Left lung (tissue), 10 donors: ENCODE measurements around the gene HSPA6. TPM values are rescaled to one million over a fixed set of nuclear protein-coding genes. Genes with fewer than 3 reads are reported as not detected.
"Not testable (repeated sequence)": the region's sequence is repeated elsewhere in the genome, so short reads cannot be mapped to it uniquely, and the experiment has no call there.

Experiments
- ATAC-seq: fragments of 200-7000 bp; cut with Tn5 transposase; one replicate; pipeline ENCODE4 v1.9.1; 2020; ENCODE audit warnings: moderate library complexity
- DNase-seq, 4 donors: peaks; one replicate each; pipeline ENCODE4 v3.0.0-alpha.2; 2013 to 2020
- H3K27ac ChIP-seq, 2 donors: fragments of 200-600 bp; sonication (generic) in 1 of 2; one replicate each; pipeline versions ENCODE4 v1.5.0 to v1.8.0; 2020 to 2021
- H3K27me3 ChIP-seq, 2 donors: fragments of 200-600 bp; sonication (generic) in 1 of 2; one replicate each; pipeline versions ENCODE4 v1.5.0 to v1.8.0; 2020 to 2021
- H3K36me3 ChIP-seq, 2 donors: fragments of 200-600 bp; sonication (generic) in 1 of 2; one replicate each; pipeline versions ENCODE4 v1.5.0 to v1.8.0; 2020 to 2021
- H3K4me1 ChIP-seq, 2 donors: fragments of 200-600 bp; one replicate each; pipeline ENCODE4 v1.8.0; 2021
- H3K4me3 ChIP-seq, 2 donors: fragments of 200-600 bp; sonication (generic) in 1 of 2; one replicate each; pipeline versions ENCODE4 v1.5.0 to v1.8.0; 2020 to 2021; ENCODE audit warnings: mild to moderate bottlenecking in 1 of 2
- H3K9me3 ChIP-seq, 2 donors: fragments of 200-600 bp; sonication (generic) in 1 of 2; one replicate each; pipeline versions ENCODE4 v1.5.0 to v1.8.0; 2020 to 2021
- CTCF ChIP-seq, 2 donors: fragments of 200-600 bp; sonication (generic) in 1 of 2; IDR thresholded peaks; one replicate each; pipeline versions ENCODE4 v1.5.0 to v1.8.0; 2021; ENCODE audit warnings: antibody characterized with exemption in 2 of 2
- intact Hi-C, 2 donors: fragments of 100-400 bp; cut with DNase I; formaldehyde crosslinking; loops; one replicate each; pipeline versions ENCODE4 v1.11.2 to v1.14.2; 2022
- polyA plus RNA-seq, 6 donors: library from polyadenylated mRNA; unstranded; fragments of 120-200 nt; gene quantifications; one replicate each; pipeline ENCODE4 v1.2.1, GENCODE V29; 2013; ENCODE audit not compliant: insufficient read length in 6 of 6
- total RNA-seq, 2 donors: library from RNA; stranded (reverse); fragmentation: NEBNext Ultra II Directional; extraction: Animal tissue kit (Norgen Biotek cat#: 25700); gene quantifications; one replicate each; pipeline ENCODE4 v1.2.1, GENCODE V29; 2021
- donor health status: DM: no; HTN: yes; CAD: no.
- donor health status: DM: no; HTN: no; CAD: no.

HSPA6 gene
- total and polyA plus RNA-seq, 8 donors: 0.60 to 18.7 (median 1.2) TPM

DNA sequence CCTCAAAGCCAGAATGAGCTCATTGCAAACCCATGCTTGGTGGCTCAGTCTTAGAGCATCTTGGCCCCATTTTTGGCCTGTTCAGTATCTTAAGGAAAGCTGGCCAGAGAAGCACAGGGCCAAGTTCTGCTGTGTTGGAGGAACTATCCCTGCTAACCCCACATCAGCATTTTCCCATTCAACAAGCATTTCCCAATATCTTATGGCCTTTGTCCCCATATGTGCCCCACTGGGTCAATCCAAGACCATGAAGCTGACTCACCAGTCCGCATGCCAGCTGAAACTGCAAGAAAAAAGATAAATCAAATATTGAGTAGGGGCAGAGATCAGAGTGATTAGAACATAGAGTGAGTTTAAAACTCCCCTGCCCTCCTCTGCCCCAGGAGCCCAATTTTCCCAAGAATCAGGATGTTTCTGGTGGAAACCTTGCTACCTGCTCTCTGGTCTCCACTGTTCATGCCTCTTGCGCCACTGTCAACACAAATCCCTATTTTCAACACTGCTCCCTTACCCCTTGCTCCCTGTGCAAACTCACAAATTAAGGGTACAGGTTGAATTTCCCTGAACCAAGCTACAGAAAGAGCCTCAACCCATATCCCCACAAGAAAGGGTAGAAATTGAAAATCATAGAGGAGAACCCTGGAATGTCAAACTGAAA, 24.5 kb downstream of the HSPA6 start:
- ATAC-seq: peak; percentile 59
- peak overlapping the region in 1 of 2 donors; percentile 64 for H3K27ac ChIP-seq

DNA sequence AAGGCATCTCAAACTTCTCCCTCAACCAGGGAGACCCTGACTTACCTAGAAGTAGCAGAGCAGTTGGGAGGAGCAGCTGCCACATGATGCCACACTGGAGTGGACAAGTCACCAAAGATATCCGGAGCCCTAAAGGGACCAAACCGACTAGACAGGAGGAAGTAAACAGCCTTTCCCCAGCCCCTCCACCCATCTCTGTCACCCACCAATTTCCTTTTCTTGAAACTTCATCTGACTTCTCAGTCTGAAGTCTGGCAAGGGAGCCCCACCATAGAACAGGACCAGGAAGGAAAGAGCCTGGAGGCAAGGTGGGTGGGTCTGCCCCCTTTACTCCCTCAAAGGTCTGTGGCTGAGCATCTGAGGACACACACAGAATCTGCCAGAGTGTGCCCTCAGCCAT, 25.3 kb downstream of the HSPA6 start, which contains the start of gene FCGR3A:
TSS of gene FCGR3A (minus strand) at position 167 of the 400 bp plus-strand sequence. CDS start at position 85, 82 bp downstream.
- peak within 1 kb of the TSS in 1 of 2 donors; percentile 40 for H3K4me3 ChIP-seq
- peak; percentile 52 for ATAC-seq
- H3K27ac ChIP-seq: peak within 1 kb of the TSS; percentile 33 to 64
- H3K4me1 ChIP-seq: peaks cover 0 to 11% of the 10 kb centered on the region in 2 donors
- H3K27me3 ChIP-seq: no peaks in the 10 kb centered on the region
- DNase-seq: no peak
- intact Hi-C loops: no loop called here
- peaks cover 0 to 8% of the 10 kb centered on the region in 2 donors for H3K36me3 ChIP-seq
- H3K9me3 ChIP-seq: no peaks in the 10 kb centered on the region
- no peak for TF ChIP-seq CTCF (IDR thresholded peaks at IDR 0.05)

More for the DNA sequence above, 24.5 kb downstream of the HSPA6 start:
- DNase-seq, intact Hi-C loops, H3K9me3 ChIP-seq, H3K36me3 ChIP-seq, H3K27me3 ChIP-seq: not testable (repeated sequence)
- H3K4me1 ChIP-seq: peaks cover 0 to 13% of the 10 kb centered on the region in 2 donors
- peak overlapping the region in 1 of 2 donors; percentile 40 for H3K4me3 ChIP-seq

GRCh38 chr1:161550942-161551341, 26.6 kb downstream of the HSPA6 start:
- ATAC-seq, H3K36me3 ChIP-seq, H3K4me1 ChIP-seq, H3K9me3 ChIP-seq, H3K4me3 ChIP-seq, H3K27ac ChIP-seq, H3K27me3 ChIP-seq, DNase-seq, intact Hi-C loops: not testable (repeated sequence)

DNA sequence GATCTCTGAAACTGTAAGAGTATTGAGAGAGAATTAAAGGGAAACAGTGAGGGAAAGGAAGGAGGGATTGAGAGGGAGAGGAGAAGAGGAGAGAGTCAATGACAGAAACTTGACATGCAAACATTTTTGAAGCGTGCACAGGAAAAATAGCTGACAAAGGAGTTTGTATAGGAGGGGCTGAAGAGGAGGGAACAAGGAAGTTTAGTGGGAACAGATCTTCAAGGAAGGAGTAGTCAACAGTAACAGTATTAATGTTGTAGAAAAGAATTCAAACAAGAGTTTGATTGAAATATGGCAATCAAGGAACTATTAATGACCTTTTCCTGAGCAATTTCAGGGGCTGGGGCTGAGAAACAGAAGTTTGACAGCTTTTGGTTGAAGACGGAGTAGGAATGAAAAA, 29.3 kb downstream of the HSPA6 start:
- Histone ChIP-seq H3K27ac (peak overlapping the region in 1 of 2 donors; percentile 90), H3K4me1 (peaks cover 0 to 10% of the 10 kb centered on the region in 2 donors)
- DNase-seq, ATAC-seq, intact Hi-C loops, H3K27me3 ChIP-seq, H3K36me3 ChIP-seq, H3K9me3 ChIP-seq, H3K4me3 ChIP-seq: not testable (repeated sequence)

- H3K27me3 ChIP-seq, DNase-seq, intact Hi-C loops, H3K9me3 ChIP-seq, H3K36me3 ChIP-seq, H3K4me3 ChIP-seq: not testable (repeated sequence)
- ATAC-seq: peak; percentile 32
- H3K4me1 ChIP-seq: peaks cover 0 to 10% of the 10 kb centered on the region in 2 donors
- H3K27ac ChIP-seq: peak overlapping the region; percentile 39 to 90
Observed at GRCh38 chr1:161554340-161554739, 30.0 kb downstream of the HSPA6 start.

DNA sequence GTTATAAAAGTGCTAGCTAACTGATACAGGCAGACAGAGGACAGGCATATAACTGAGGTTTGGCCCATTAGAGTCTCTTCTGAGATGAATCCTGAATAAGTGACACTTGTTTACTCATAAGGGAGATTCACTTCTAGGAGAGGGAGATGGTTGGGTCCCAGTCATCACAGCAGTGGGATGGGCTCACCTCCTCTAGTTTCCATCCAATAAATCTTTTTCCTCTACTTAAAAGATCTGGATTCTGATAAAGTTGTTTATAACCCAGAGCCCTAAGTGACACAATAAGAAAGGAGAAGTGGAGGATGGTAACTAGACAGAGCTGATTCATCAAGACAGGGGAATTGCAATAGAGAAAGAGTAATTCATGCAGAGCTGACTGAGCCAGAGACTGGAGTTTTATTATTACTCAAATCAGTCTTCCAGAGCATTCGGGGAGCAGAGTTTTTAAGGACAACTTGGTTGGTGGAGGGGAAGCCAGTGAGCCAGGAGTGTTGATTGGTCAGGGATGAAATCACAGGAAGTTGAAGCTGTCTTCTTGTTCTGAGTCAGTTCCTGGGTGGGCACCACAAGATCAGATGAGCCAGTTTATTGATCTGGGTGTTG, 30.6 kb downstream of the HSPA6 start:
- H3K9me3 ChIP-seq, H3K27me3 ChIP-seq, DNase-seq, H3K36me3 ChIP-seq, intact Hi-C loops, H3K4me3 ChIP-seq: not testable (repeated sequence)
- peak; percentile 73 for ATAC-seq
- Histone ChIP-seq H3K4me1 (peaks cover 0 to 10% of the 10 kb centered on the region in 2 donors), H3K27ac (peak overlapping the region; percentile 39 to 90)

GRCh38 chr1:161556143-161556542, 31.8 kb downstream of the HSPA6 start:
- H3K4me3 ChIP-seq, H3K27me3 ChIP-seq, DNase-seq, intact Hi-C loops, H3K9me3 ChIP-seq, H3K36me3 ChIP-seq, ATAC-seq: not testable (repeated sequence)
- Histone ChIP-seq H3K4me1 (peaks cover 0 to 10% of the 10 kb centered on the region in 2 donors), H3K27ac (peak overlapping the region in 1 of 2 donors; percentile 90)

DNA sequence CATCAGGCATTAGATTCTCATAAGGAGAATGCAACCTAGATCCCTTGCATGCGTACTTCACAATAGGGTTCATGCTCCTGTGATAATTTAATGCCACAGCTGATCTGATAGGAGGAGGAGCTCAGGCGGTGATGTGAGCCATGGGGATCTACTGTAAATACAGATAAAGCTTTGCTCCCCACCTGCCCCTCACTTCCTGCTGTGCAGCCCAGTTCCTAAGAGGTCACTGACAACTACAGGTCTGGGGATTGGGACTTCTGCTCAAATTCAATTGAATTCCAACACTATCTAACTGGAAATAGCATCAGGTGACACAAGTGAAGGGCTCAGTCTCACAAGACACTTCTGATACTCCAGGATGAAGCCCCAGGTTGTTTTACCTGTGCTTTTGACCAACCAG, 32.6 kb downstream of the HSPA6 start:
- H3K9me3 ChIP-seq, H3K4me1 ChIP-seq, H3K27ac ChIP-seq, ATAC-seq, H3K27me3 ChIP-seq, H3K4me3 ChIP-seq, H3K36me3 ChIP-seq, DNase-seq, intact Hi-C loops: not testable (repeated sequence)

- H3K27ac ChIP-seq, ATAC-seq, H3K27me3 ChIP-seq, H3K4me1 ChIP-seq, intact Hi-C loops, H3K9me3 ChIP-seq, DNase-seq, H3K36me3 ChIP-seq, H3K4me3 ChIP-seq: not testable (repeated sequence)
Observed at GRCh38 chr1:161557506-161558450, 33.4 kb downstream of the HSPA6 start.

GRCh38 chr1:161560960-161561715, 36.8 kb downstream of the HSPA6 start:
- H3K9me3 ChIP-seq, H3K36me3 ChIP-seq, intact Hi-C loops, H3K27me3 ChIP-seq, H3K4me3 ChIP-seq: not testable (repeated sequence)
- DNase-seq: peak in 2 of 4 donors; percentile 1 to 13
- Histone ChIP-seq H3K4me1 (peaks cover 0 to 11% of the 10 kb centered on the region in 2 donors), H3K27ac (peak overlapping the region in 1 of 2 donors; percentile 85)
- peak; percentile 63 for ATAC-seq

DNA sequence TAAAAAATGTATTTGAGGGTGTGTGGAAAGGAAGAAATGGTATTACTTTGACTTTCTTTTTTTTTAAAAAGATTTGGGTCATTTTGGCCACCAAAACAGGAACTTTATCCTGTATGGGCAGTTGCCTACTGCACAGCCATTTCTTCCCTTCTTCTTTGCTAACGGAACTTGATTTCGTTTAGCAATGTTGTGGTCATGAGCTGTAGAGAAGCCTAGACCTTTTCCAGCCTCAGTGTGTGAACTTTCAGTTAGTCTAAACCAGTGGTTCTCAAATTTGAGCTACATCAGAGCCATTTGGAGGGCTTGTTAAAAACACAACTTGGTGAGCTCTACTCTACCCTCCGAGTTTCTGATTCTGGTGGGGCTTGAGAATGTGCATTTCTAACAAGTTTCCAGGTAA, 38.1 kb downstream of the HSPA6 start:
- intact Hi-C loops: not testable (repeated sequence)

More for the DNA sequence above, 38.1 kb downstream of the HSPA6 start:
- Histone ChIP-seq H3K27ac (peak overlapping the region; percentile 39 to 85), H3K4me1 (peaks cover 0 to 13% of the 10 kb centered on the region in 2 donors)
- ATAC-seq: peak; percentile 63
- not testable (repeated sequence) for H3K4me3 ChIP-seq, H3K36me3 ChIP-seq, DNase-seq, H3K9me3 ChIP-seq, H3K27me3 ChIP-seq
